Measurements from ENCODE around the gene RYR2. TPM values are rescaled to one million over a fixed set of nuclear protein-coding genes. Genes with fewer than 3 reads are reported as not detected.

Gene RYR2
- total RNA-seq, 2 experiments from 2014 or later: not detected

- Histone ChIP-seq H3K4me3 (ENCODE audit: low read depth, low read length, poor library complexity, severe bottlenecking) (no peak overlapping the region), H3K4me2 (ENCODE audit: low read length) (no peak overlapping the region), H3K27ac (ENCODE audit: low read depth, low read length, poor library complexity, severe bottlenecking) (no peak overlapping the region), H3K79me2 (ENCODE audit: insufficient read depth, low read depth, low read length) (no peaks in the 10 kb centered on the region), H4K20me1 (ENCODE audit: insufficient read depth, low read length) (no peaks in the 10 kb centered on the region), H3K9me3 (ENCODE audit: low read length) (no peaks in the 10 kb centered on the region), H3K4me1 (ENCODE audit: insufficient read depth, low read length, poor library complexity, severe bottlenecking) (no peaks in the 10 kb centered on the region), H3K36me3 (ENCODE audit: insufficient read depth, low read length) (no peaks in the 10 kb centered on the region), H3K9me2 (ENCODE audit: insufficient read depth, low read length) (no peaks in the 10 kb centered on the region), H2AFZ (ENCODE audit: low read length) (no peak overlapping the region)
- TF ChIP-seq EZH2phosphoT487 (IDR thresholded peaks at IDR 0.05; ENCODE audit: borderline replicate concordance, low read depth, low read length): no peak
- TF ChIP-seq, protein P1, sequence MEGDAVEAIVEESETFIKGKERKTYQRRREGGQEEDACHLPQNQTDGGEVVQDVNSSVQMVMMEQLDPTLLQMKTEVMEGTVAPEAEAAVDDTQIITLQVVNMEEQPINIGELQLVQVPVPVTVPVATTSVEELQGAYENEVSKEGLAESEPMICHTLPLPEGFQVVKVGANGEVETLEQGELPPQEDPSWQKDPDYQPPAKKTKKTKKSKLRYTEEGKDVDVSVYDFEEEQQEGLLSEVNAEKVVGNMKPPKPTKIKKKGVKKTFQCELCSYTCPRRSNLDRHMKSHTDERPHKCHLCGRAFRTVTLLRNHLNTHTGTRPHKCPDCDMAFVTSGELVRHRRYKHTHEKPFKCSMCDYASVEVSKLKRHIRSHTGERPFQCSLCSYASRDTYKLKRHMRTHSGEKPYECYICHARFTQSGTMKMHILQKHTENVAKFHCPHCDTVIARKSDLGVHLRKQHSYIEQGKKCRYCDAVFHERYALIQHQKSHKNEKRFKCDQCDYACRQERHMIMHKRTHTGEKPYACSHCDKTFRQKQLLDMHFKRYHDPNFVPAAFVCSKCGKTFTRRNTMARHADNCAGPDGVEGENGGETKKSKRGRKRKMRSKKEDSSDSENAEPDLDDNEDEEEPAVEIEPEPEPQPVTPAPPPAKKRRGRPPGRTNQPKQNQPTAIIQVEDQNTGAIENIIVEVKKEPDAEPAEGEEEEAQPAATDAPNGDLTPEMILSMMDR (conservative IDR thresholded peaks at IDR 0.05; ENCODE audit: low read length): no peak
- DNase-seq (ENCODE audit: low spot score): no peak
- no TSS peak for BruUV-seq (replicated peaks)
- CTCF ChIA-PET (ENCODE audit: unreplicated experiment): no interaction called here
- POLR2A ChIA-PET: interaction anchor here (1.0 kb wide), 1 partner anchor 626 kb away, joined by 6 read pairs; no protein-coding TSS in a partner anchor
- intact Hi-C loops (cut with micrococcal nuclease; ENCODE audit: unreplicated experiment): no loop called here
Observed at GRCh38 chr1:237341391-237341790, 299.4 kb downstream of the RYR2 start.

DNA sequence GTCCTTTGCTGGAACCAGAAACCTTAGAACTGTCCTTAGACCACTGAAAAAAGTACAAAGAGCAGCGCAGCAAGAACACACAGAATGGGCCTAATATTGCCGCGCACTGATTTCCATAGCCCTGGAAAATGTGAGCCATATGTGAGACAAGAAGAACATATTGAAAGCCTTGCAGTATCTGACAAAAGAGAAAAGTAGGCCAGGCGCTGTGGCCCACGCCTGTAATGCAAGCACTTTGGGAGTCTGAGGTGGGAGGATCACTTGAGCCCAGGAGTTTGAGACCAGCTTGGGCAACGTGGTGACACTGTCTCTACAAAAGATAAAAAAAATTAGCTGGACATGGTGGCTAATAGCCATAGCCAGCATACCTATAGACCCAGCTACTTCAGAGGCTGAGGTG is 300.7 kb downstream of the RYR2 start:
- H3K9me3 ChIP-seq (ENCODE audit: low read length): no peaks in the 10 kb centered on the region
- H3K9me2 ChIP-seq (ENCODE audit: insufficient read depth, low read length): no peaks in the 10 kb centered on the region
- H3K36me3 ChIP-seq (ENCODE audit: insufficient read depth, low read length): no peaks in the 10 kb centered on the region
- no peak for DNase-seq (ENCODE audit: low spot score)
- CTCF ChIA-PET (ENCODE audit: unreplicated experiment): no interaction called here
- no TSS peak for BruUV-seq (replicated peaks)
- no peaks in the 10 kb centered on the region for H3K4me1 ChIP-seq (ENCODE audit: insufficient read depth, low read length, poor library complexity, severe bottlenecking)
- no peaks in the 10 kb centered on the region for H4K20me1 ChIP-seq (ENCODE audit: insufficient read depth, low read length)
- no peak overlapping the region for H3K4me2 ChIP-seq (ENCODE audit: low read length)
- POLR2A ChIA-PET: interaction anchor here (1.1 kb wide), 1 partner anchor 45 kb away, joined by 3 read pairs; no protein-coding TSS in a partner anchor
- intact Hi-C loops (cut with micrococcal nuclease; ENCODE audit: unreplicated experiment): no loop called here
- no peak overlapping the region for H3K4me3 ChIP-seq (ENCODE audit: low read depth, low read length, poor library complexity, severe bottlenecking)
- no peaks in the 10 kb centered on the region for H3K79me2 ChIP-seq (ENCODE audit: insufficient read depth, low read depth, low read length)
- H2AFZ ChIP-seq (ENCODE audit: low read length): no peak overlapping the region
- no peak overlapping the region for H3K27ac ChIP-seq (ENCODE audit: low read depth, low read length, poor library complexity, severe bottlenecking)
- TF ChIP-seq, protein P1 (conservative IDR thresholded peaks at IDR 0.05; ENCODE audit: low read length): no peak
- TF ChIP-seq EZH2phosphoT487 (IDR thresholded peaks at IDR 0.05; ENCODE audit: borderline replicate concordance, low read depth, low read length): no peak

DNA sequence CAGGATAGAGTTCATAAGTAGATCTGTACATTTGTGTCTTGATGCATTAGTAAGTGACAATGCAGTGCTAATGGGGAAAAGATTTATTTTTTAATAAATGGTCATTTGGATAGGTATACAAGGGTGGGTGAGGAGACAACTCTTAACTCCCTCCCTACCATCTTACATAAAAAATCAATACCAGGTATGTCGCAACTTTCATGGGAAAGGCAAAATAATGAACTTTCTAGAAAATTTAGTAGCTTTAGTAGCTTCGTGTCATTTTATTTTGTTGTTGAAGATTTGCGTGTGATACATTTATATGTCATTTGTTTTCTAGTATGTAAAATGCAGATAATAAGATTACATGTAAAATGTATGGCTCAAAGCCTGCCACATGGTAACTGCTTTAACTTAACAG is 310.8 kb downstream of the RYR2 start:
- BruUV-seq (replicated peaks): no TSS peak
- intact Hi-C loops (cut with micrococcal nuclease; ENCODE audit: unreplicated experiment): no loop called here
- no peaks in the 10 kb centered on the region for H4K20me1 ChIP-seq (ENCODE audit: insufficient read depth, low read length)
- DNase-seq (ENCODE audit: low spot score): no peak
- no peak overlapping the region for H3K27ac ChIP-seq (ENCODE audit: low read depth, low read length, poor library complexity, severe bottlenecking)
- H3K9me2 ChIP-seq (ENCODE audit: insufficient read depth, low read length): no peaks in the 10 kb centered on the region
- no peak overlapping the region for H2AFZ ChIP-seq (ENCODE audit: low read length)
- CTCF ChIA-PET (ENCODE audit: unreplicated experiment): no interaction called here
- POLR2A ChIA-PET: interaction anchor here (0.7 kb wide), 1 partner anchor 1039 kb away, joined by 8 read pairs; no protein-coding TSS in a partner anchor
- H3K9me3 ChIP-seq (ENCODE audit: low read length): no peaks in the 10 kb centered on the region
- no peak overlapping the region for H3K4me2 ChIP-seq (ENCODE audit: low read length)
- no peaks in the 10 kb centered on the region for H3K4me1 ChIP-seq (ENCODE audit: insufficient read depth, low read length, poor library complexity, severe bottlenecking)
- H3K36me3 ChIP-seq (ENCODE audit: insufficient read depth, low read length): no peaks in the 10 kb centered on the region
- no peaks in the 10 kb centered on the region for H3K79me2 ChIP-seq (ENCODE audit: insufficient read depth, low read depth, low read length)
- TF ChIP-seq, protein P1 (conservative IDR thresholded peaks at IDR 0.05; ENCODE audit: low read length): no peak
- no peak for TF ChIP-seq EZH2phosphoT487 (IDR thresholded peaks at IDR 0.05; ENCODE audit: borderline replicate concordance, low read depth, low read length)
- no peak overlapping the region for H3K4me3 ChIP-seq (ENCODE audit: low read depth, low read length, poor library complexity, severe bottlenecking)
